ENCODE measurements around the gene LMCD1.

LMCD1 gene

DNA sequence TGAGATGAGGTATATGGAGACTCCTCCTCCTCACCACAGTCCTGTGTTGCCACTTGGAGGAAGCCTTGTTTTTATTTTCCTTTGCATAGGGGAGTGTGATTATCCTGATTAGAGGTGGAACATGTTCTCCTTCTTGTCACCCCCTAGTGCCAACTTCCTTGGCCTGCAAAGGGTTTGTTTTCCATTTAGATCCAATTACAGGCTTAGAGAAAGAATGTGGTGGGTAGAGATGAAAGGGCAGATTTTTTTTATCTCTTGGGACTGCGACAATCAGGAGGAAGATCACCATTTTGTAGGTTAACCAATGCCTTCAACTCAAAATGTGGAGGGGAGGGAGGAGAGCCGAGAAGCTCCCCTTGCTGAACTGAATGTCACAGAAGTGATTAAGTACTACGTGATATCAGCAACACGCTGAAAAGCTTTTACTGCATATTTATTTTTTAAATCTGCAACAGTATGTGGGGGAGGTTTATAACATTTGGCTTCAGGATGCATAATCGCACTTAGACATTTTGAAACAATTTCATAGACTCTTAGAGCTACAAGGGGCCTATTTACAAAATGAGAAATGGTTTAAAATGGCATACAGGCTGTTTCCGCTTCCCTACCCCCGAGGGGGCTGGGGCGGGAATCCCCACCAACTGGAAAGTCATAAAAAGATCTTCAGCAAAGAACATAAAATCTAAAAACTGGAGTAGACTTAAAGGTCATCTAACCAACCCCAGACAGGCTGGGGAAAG lies 2.4 kb downstream of the LMCD1 start:
- no peak for DNase-seq

DNA sequence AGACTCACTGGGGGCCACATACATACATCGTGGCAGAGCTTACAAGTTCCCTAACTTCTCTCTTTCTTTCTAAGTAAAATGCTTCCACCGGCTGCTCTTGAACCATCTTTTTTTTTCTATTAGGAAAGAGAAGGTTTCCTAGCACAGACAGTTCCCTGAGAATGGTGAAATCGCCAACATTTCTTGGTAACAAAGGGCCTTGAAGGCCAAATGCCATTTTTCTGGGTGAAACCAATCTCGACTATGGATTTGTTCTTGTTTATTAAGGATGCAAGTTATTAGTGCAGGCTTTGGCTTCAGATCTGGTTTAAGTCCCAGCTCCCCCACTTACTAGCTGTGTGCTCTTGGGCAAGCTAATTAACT lies 3.0 kb downstream of the LMCD1 start:
- DNase-seq, result no peak

DNA sequence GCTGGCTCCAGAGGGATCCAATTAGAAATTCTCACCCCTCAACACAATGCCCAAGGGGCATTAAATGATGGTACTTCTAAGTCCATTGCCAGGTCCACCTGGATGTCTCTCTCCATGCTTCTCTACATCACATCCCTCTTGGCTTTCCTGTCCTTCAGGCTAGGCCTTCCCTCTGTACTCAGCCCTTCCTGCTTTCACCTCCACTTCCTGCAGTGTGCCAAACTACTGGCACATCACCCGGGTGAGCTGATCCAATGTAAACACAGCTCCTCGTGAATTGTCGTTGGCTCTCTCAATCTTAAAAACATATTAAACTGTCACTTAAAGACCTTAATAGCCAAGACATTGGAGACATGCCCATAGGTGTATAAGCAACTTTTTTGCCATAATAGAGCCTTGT lies 4.0 kb downstream of the LMCD1 start:
- DNase-seq, result no peak

DNA sequence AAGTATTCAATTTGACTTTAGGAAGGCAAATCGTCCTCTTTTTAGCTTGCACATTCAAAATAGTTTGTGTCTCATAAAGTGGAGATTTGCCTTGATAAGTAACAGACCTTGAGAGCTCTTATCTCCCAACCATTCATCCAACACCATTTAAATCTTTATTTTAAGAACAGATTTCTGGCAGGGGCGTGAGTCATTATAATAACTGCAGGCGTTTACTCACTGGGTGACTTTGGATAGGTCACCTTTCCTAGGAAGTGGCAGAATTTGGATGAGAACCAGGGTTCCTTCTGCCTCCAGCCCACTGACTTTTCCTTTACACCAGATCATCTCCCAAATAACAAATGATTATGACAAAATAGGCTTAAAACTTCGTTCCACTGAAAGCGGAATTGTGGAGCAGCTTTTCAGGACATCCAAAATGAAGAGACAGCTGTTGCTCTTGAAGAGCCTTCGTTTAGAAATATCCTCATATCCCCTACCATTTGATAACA lies 5.0 kb downstream of the LMCD1 start:
- no peak for DNase-seq

DNA sequence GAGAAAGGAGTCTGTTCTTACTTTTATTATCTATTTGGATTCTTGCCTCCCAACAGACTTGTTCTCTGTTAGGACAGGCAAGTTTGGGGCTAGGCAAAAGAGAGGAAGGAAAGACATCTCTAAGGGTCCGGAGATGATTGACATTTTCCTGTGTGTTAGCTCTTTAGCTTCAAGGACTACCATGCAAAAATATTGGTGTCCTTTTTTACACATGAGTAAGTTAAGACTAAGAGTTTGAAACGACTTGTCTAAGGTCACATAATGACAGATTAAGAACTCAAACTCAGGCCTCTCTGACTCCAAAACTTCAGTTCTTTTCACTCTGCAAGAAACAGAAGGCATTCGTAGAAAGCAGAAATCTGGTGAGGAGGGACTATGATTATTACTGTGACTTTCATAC lies 5.9 kb downstream of the LMCD1 start:
- no peak for DNase-seq

DNA sequence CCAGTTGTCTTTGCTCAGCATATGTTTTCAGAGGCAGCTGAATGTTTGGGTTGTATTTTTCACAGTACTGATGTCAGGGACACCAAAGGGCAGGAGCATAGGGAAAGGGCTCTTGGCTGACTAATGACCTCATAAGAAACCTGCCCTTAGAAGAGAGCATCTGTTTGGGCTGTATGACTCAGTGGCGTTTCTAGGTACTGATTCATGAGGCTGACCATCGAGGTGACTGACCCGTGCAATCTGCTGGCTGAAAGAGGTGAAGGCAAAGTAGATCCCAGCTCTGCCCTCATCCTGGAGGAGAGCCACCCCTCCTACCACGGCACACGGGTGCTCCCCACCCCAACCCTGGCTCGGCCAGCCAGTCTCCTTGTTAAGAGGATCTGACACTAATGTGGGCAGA lies 8.3 kb downstream of the LMCD1 start:
- DNase-seq, result no peak

DNA sequence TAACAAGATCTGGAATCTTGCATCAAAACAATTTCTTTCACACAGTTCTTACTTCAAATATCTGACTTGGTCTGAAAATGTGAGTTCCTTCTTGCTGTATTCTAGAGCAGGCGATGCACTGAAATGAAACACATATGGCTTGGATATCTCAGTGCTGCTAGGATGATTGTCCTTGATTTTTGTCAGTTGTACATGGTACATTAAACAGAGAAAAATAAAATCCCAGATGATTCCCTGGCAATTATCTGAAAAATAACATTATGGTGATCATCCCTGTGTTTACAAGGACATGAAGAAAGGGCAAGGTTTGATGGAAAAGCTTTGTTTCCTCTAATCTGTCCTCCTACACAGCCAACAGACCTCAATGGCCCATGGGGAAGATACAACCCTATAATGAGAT lies 10.6 kb downstream of the LMCD1 start:
- DNase-seq, result no peak

DNA sequence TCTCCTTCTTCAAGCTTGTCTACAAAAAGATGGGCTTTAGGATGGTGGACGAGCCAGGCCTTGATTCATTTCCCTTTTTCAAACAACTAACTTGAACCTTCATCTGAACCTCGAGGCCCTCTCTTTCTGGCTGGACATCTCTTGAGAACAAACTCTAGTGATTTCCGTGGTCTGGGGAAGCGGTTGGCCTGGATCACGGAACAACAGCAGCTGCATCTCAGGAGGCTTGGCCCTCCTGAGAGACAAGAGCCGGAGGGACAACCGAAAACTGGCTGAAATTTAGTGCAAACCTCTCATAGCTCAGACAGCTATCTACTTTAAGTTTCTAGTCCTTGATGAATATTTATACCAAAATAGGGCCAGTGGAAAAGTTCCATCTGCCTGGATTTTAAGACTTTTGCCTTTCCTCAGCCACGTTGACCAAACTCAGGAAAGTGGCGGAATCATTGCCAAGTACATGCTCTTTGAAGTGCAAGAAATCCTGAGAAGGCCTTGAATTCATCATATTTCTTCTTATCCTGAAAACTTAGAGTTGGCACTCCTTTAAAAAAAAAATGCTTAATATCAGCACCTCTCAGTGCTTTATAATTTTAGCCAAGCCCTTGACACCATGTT lies 14.5 kb downstream of the LMCD1 start:
- DNase-seq, result no peak

DNA sequence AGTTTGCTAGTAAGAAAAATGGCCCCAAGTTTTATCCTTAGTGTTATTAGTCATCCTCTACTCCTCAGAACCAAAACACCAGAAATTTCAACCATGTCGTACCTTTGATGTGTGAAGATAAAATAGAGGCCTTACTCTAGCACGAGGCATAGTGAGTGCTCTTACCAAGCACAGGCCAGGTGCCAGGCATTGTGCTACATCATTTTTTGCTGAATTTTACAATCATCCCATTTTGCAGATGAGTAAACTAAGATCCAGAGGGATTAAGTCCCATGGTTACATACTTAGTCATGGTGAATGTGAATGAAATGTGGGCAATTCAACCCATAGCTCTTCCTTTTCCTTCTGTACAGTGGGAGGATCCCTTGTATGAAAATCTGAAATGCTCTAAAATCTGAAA lies 15.2 kb downstream of the LMCD1 start:
- DNase-seq, result no peak

DNA sequence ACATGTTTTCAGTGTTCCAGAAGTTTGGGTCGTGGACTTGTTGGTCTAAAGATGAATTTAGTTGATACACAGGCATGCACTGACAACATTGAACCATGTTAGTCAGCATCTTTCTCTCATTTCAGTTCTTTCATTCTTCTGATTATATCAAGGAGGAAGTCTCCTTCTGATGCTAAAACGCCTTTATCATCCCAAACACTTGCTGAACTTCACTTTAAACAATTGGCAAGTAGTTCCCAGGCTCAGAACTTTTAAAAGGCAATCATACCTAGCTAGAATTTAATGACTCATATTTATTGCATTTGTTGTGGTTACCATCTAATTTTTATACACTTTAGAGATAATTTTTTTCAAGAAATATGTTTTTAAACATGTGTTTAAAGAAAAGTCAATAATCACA lies 15.9 kb downstream of the LMCD1 start:
- no peak for DNase-seq

DNA sequence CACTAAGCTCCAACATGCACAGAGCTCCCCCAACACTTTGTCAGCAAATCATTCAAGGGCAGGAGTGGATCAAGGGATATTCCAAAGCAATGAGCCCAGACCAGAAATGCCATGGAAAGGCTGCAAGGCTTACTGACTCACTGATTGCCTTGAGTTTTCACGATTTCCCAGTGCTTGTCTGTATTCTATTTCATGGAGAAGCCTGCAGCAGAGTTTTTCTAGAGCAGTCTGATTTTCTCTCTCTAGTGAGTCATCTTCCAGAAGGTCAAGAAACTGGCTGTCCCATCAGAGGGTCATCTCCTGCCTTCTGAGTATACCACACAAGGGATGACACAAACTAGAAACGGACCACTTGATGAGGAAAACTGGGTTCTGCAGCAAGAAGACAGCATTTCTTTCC lies 16.5 kb downstream of the LMCD1 start:
- DNase-seq, result no peak

DNA sequence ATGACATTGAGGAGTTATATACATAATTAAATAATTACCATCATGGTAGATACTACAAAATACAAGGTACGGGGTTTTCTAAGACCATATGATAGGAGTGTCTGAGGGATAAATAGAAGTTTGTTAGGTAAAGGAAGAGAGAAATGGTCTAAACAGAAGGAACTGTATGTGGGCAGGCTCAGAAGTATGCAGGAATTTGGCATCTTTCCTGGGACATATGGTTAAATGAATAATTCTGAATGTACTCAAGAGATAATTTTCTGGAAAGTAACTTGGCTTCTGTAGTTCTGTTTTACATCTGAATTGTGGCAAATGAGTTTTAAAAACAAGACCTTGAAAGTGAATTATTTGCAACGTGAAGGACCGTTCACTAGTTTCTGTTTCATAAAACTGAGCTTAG lies 17.5 kb downstream of the LMCD1 start:
- no peak for DNase-seq

DNA sequence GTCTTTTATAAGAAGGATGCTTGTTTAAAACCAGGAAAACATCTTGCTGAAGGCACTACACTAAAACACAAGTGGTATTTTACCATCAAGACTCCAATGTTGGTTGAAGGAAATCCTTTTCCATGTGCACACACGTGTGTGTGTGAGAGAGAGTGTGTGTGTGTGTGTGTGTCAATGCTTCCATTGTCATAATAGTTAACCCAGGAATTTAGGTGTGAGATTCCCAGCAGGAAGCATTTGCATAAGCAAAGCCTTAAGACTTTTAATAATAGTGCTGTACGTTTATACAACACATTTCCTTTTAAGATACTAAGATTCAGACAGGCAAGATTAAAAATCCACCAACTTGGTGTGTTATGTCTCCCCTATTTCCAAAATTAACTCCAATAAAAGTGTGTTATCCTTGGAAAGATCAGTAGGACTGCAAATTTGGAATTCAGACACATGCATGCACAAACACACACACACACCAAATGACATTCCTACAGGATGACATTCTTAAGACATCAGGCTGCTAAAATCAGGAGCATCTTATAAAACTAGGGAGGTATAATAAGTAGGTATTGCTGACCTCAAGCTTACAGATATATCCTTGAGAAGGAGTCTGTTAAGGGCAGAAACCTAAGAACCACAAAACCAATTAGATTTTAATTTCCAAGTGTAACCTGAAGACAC lies 18.3 kb downstream of the LMCD1 start:
- DNase-seq, result no peak

DNA sequence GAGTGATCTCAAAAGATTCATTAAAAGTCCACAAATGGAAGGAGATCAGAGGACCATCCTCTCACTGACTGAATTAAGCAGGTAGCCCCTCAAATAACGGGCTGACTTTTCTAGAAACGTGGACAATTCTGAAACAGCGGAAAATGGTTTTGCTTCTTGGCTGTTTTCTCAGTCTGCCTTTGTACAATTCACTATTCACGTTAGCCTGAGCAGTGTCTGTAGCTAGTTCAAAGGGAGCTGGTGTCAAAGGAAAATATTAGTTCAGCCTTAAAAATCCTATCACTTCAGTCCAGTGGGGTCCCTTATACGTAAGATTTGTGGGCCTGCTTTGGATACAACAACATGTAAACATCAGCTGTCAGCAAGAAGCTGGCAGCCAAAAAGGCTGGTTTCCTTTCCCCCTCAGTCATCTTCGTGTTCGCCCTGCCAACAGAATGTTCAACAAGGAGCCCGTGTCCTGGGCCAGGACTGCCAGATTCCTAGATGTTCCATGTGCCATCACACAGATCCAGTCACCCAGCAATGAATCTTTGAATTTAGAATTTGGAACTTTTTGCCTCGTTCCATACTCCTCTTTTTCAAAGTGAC lies 19.3 kb downstream of the LMCD1 start:
- DNase-seq, result peak in 4 of 56 donors; percentile 5 to 7 (median 7)

DNA sequence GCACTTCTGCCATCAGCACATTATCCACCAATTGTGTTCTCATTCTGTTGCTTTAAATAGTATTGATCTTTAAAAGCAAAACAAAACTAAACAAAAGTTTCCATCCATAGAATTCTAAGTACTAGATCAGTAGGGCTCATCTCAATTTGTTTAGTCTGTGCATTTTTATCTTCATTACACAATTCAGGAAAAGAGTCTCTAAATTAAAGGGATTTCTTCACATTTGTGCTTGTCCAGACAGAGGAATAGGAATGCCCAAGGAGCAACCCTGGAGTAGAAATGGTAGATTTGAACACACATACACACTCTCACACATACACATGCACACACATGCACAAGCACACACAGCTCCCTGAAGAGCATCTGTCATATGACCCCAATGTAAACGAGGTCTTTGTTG lies 21.4 kb downstream of the LMCD1 start:
- DNase-seq, result no peak

DNA sequence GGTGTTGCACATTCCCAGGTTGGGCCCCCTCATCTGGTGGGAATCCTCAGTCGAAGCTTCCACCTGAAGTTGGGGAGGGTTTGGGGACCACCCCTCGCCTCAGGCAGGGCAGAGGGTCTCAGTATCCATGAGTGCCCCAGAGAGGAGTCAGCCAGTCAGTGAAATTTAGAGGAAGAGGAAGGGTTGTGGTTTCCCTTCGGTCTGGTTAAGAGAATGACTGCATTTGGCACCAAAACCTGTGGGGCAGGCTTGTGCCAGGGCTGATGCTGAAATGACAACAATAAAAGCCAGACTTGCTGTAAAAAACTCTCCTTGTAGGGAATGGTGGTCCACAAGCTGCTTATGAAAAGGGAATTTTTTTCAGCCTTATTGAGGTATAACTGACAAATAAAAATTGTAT lies 22.6 kb downstream of the LMCD1 start:
- no peak for DNase-seq

DNA sequence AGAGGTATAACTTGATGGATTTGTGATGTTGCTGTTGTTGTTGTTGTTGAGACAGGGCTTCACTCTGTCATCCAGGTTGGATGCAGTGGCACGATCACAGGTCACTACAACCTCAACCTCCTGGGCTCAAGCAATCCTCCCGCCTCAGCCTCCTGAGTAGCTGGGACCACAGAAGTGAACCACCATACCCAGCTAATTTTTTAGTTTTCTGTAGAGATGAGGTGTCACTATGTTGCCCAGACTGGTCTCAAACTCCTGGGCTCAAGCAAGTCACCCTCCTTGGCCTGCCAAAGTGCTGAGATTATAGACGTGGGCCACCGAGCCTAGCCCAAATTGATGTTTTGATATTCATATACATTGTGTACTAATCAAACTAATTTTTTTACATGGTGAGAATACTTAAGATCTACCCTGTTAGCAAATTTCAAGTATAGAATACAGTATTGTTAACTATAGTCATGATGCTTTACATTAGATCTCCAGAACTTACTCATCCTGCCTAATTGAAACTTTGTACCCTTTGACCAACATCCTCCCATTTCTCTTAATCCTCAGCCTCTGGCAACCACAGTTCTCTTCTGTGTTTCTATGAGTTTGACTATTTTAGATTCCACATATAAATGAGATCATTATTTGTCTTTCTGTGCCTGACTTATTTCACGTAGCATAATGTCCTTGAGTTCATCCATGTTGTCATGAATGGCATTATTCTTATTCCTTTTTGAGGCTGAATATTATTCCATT lies 23.2 kb downstream of the LMCD1 start:
- DNase-seq, result no peak

DNA sequence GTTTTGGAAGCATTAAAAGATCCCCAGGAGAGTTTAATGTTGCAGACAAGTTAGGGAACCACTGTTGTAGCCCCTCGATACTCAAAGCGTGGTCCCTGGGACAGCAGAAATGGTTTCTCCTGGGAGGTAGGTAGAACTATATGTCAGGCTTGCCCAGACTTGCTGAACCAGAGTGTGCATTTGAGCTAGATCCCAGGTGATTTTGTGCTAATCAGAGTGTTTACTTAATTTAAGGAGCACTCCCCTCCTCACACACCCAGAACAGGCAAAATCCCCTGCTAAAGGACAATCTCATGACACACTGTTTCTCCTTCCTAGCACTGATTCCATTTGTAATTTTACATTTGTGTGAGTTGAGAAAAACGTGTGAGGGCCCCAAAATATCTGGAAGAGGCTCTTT lies 24.3 kb downstream of the LMCD1 start:
- no peak for DNase-seq

DNA sequence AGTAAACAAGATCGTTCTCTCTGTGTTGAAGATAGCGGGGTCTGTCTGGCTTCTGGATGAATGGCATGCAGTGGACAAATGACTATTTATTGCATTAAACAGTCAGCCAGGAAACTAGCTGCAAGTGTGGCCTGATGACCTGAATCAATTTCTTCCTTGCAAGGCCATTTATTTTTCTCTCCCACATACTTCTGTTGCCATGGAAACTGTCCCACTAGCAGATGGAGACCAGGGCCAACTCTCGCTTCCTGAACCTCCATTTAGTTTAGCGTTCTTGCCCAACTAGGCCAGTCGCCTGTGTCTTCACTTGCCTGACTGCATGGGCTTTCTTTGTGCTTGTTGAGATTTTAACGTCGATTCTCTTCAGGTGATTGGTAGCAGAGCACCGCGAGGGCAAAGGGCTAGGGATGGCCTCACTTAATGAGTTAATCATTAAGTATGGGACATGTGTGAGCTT lies 27.6 kb downstream of the LMCD1 start:
- peak in 20 of 56 donors; percentile 3 to 44 (median 14) for DNase-seq

DNA sequence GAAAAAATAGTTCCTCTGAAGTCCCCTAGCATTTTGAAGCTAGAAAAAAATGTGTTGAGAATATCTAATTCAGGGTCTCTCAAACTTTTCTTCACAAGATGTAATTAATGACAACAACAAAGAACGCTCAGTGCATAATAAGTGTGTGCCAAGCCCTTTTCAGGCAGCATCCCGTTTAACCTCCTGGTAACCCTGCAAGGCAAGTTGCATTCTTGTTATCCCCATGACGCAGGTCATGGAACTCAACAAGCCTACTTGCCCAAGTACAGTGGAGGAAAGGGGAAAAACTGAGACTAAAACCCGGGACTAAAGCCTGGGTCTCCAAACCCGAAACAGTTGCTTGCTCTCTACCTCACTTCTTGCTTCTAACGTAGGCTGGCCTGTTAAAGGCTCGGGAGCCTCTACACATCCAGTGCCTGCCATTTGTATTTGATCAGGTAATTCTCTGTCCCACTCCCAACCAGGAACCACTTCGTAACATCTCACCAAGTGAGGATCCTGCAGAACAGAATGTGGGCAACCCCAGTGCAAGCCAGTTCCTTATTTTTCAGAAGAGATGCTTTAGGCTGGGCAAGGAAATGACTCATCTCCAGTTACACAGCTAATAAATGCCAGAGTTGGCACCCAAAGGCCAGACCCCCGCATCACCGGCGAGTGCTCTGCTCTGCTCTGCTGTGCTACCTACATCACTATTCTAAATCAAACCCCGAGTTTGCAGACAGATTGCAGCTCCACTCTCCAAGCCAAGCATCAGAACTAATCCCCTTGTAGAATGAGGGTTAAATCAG lies 28.3 kb downstream of the LMCD1 start:
- no peak for DNase-seq

DNA sequence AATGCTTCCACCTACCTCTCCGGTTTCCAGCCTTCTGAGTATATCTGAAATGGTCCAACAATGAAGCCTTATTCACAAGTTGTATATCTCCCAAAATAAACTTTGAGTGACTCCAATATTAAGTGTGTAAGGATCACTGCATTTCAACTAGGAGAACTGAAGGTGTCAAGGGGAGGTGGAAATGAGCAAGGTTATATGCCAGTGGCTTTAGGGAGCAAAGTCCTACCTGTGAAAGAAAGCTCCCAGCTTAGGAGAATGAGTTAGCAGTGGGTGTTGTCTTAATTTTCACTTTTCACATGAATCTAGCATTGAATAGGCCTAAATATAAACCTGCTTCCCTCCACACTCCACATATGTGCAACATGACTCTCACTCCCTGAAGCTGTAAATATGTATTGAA lies 29.0 kb downstream of the LMCD1 start:
- no peak for DNase-seq

Data from nucleus accumbens (tissue), 56 donors.